Measurements from ENCODE around the gene NFIA.

- TF ChIP-seq POLR2AphosphoS5 (IDR thresholded peaks at IDR 0.05): no peak
- TF ChIP-seq POLR2A (IDR thresholded peaks at IDR 0.05): no peak
- TF ChIP-seq, protein P1, sequence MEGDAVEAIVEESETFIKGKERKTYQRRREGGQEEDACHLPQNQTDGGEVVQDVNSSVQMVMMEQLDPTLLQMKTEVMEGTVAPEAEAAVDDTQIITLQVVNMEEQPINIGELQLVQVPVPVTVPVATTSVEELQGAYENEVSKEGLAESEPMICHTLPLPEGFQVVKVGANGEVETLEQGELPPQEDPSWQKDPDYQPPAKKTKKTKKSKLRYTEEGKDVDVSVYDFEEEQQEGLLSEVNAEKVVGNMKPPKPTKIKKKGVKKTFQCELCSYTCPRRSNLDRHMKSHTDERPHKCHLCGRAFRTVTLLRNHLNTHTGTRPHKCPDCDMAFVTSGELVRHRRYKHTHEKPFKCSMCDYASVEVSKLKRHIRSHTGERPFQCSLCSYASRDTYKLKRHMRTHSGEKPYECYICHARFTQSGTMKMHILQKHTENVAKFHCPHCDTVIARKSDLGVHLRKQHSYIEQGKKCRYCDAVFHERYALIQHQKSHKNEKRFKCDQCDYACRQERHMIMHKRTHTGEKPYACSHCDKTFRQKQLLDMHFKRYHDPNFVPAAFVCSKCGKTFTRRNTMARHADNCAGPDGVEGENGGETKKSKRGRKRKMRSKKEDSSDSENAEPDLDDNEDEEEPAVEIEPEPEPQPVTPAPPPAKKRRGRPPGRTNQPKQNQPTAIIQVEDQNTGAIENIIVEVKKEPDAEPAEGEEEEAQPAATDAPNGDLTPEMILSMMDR (IDR thresholded peaks at IDR 0.05): no peak
Measured at GRCh38 chr1:61459345-61459744, 377.0 kb downstream of the NFIA start.
